Activated CD8-positive, alpha-beta memory T cell treated with anti-CD3 and anti-CD28 coated beads, Interleukin-2, amount 50 U/mL, for 1 hour (primary cell): Measurements from ENCODE around the gene SLC25A51.
"Not testable (repeated sequence)": the region's sequence is repeated elsewhere in the genome, so short reads cannot be mapped to it uniquely, and the experiment has no call there.

Experiments
- DNase-seq: peaks from one replicate; pipeline ENCODE4 v3.0.0-alpha.2; 2020; ENCODE audit errors: extremely low read depth

The SLC25A51 gene

GRCh38 chr9:37920471-37921167 lies 16.7 kb upstream of the SLC25A51 start:
- DNase-seq, result no peak

GRCh38 chr9:37919956-37920335 lies 16.0 kb upstream of the SLC25A51 start:
- DNase-seq, result no peak

- DNase-seq, result no peak
Measured at GRCh38 chr9:37919246-37919955, 15.5 kb upstream of the SLC25A51 start.

- no peak for DNase-seq
Measured at GRCh38 chr9:37918665-37919170, 14.8 kb upstream of the SLC25A51 start.

GRCh38 chr9:37917801-37918664 lies 14.1 kb upstream of the SLC25A51 start:
- no peak for DNase-seq

GRCh38 chr9:37917313-37917731 lies 13.4 kb upstream of the SLC25A51 start:
- no peak for DNase-seq

- DNase-seq, result no peak
Measured at GRCh38 chr9:37916471-37917312, 12.8 kb upstream of the SLC25A51 start.

GRCh38 chr9:37915911-37916470 lies 12.1 kb upstream of the SLC25A51 start:
- DNase-seq, result no peak

GRCh38 chr9:37914701-37915358 lies 10.9 kb upstream of the SLC25A51 start:
- no peak for DNase-seq

- no peak for DNase-seq
Measured at GRCh38 chr9:37914154-37914551, 10.2 kb upstream of the SLC25A51 start.

- peak; percentile 19 for DNase-seq
Measured at GRCh38 chr9:37913480-37914153, 9.7 kb upstream of the SLC25A51 start.

- DNase-seq, result no peak
Measured at GRCh38 chr9:37911271-37911681, 7.3 kb upstream of the SLC25A51 start.

- DNase-seq, result no peak
Measured at GRCh38 chr9:37910271-37910670, 6.3 kb upstream of the SLC25A51 start.

- not testable (repeated sequence) for DNase-seq
Measured at GRCh38 chr9:37909836-37910235, 5.9 kb upstream of the SLC25A51 start.

- no peak for DNase-seq
Measured at GRCh38 chr9:37909326-37909725, 5.4 kb upstream of the SLC25A51 start.

GRCh38 chr9:37908698-37909186 lies 4.8 kb upstream of the SLC25A51 start:
- DNase-seq, result no peak

GRCh38 chr9:37908283-37908682 lies 4.4 kb upstream of the SLC25A51 start:
- DNase-seq, result no peak

GRCh38 chr9:37906312-37907239 lies 2.6 kb upstream of the SLC25A51 start:
- no peak for DNase-seq

- no peak for DNase-seq
Measured at GRCh38 chr9:37905776-37906175, 1.8 kb upstream of the SLC25A51 start.
